ENCODE results near the gene ARIH2.

- no peak for TF ChIP-seq CTCF (IDR thresholded peaks at IDR 0.05; ENCODE audit: insufficient read depth, low read length, poor library complexity, severe bottlenecking)
- no peak for TF ChIP-seq EZH2phosphoT487 (conservative IDR thresholded peaks at IDR 0.05; ENCODE audit: low read length)
Measured at GRCh38 chr3:49005998-49006397, 87.4 kb downstream of the ARIH2 start.
